ENCODE data around the gene EPHB3.
A peak's percentile ranks its signal among the peaks of the same experiment; 100 is the strongest.

Gene EPHB3

DNA sequence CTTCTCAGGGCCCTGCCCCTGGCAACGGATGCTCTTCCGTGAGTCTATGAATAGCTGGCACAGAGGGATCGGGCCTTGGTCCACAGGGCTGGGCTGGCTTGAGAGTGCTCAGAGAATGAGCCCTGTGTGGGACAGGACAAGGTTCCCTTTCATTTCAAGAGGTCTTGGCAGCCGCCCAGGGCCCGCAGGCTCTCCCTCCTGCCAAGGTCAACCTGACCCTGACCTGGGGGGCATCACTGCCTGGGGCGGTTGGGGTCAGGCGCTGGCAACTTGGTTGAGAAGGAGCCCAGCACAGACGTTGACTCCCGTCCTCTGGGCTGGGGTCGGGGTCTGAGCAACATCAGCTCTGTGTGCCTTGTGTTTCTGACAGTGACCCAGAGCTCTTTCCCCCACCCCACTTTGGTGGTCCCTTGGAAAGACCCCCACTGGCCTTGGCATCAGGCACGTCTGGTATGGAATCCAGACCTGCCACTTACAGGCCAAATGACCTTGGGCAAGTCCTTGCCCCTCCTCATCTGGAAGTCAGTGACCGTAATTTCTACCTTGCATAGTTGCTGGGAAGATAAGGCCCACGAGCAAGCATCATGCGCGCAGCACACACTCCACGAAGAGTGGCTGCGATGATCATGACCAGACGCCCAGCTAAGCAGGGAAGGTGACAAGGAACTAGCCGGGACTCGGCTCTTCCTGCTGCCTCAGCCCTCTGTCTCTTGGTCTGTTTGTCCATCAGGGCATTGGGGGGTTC is 36.4 kb downstream of the EPHB3 start:
- Histone ChIP-seq H3K27me3 (no peaks in the 10 kb centered on the region), H3K36me3 (no peaks in the 10 kb centered on the region), H3K4me3 (ENCODE audit: low read depth, low read length) (no peak overlapping the region), H3K4me1 (peaks cover 40% of the 10 kb centered on the region), H3K9me3 (no peaks in the 10 kb centered on the region)
- DNase-seq: no peak
- TF ChIP-seq, protein P1, sequence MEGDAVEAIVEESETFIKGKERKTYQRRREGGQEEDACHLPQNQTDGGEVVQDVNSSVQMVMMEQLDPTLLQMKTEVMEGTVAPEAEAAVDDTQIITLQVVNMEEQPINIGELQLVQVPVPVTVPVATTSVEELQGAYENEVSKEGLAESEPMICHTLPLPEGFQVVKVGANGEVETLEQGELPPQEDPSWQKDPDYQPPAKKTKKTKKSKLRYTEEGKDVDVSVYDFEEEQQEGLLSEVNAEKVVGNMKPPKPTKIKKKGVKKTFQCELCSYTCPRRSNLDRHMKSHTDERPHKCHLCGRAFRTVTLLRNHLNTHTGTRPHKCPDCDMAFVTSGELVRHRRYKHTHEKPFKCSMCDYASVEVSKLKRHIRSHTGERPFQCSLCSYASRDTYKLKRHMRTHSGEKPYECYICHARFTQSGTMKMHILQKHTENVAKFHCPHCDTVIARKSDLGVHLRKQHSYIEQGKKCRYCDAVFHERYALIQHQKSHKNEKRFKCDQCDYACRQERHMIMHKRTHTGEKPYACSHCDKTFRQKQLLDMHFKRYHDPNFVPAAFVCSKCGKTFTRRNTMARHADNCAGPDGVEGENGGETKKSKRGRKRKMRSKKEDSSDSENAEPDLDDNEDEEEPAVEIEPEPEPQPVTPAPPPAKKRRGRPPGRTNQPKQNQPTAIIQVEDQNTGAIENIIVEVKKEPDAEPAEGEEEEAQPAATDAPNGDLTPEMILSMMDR (IDR thresholded peaks at IDR 0.05; ENCODE audit: low read depth, low read length): no peak

DNA sequence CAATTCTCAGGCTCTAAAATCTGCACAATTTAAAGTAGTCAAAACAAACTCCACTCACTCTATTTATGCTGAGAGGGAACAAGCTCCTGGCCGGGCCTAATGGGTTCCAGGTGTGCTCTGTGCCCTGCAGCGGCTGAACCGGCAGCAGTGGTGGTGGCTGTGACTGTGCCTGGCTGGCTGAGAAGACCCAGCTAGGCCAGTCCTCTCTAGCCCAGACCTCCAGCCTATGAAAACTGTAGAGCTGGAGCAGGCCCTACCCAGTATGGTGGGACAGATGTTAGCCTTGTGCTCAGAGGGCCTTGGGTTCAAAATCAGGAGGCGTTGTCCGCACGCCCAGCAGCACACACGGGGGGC is 37.0 kb downstream of the EPHB3 start:
- DNase-seq: peak; percentile 76
- Histone ChIP-seq H3K27me3 (no peaks in the 10 kb centered on the region), H3K4me1 (peaks cover 35% of the 10 kb centered on the region), H3K36me3 (no peaks in the 10 kb centered on the region), H3K4me3 (ENCODE audit: low read depth, low read length) (no peak overlapping the region), H3K9me3 (no peaks in the 10 kb centered on the region)
- TF ChIP-seq, protein P1 (IDR thresholded peaks at IDR 0.05; ENCODE audit: low read depth, low read length): no peak

DNA sequence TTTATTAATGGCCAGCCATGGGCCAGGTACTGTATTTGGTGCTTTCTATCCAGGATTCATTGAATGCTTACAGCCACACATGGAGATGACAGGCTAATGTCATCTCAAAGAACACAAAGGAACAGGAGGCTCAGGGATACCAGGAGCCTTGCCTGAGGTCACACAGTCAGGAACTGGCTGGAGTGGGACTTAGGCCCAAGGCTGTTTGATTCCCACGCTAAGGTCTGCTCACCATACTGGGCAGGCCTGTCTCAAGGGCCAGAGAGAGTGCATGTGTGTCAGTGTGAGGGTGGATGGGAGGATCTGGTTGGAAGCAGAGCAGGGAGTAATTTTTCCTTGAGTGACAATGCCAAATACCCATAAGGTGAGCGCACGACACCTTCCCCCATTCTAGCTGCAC is 37.6 kb downstream of the EPHB3 start:
- Histone ChIP-seq H3K4me1 (peaks cover 29% of the 10 kb centered on the region), H3K9me3 (no peaks in the 10 kb centered on the region), H3K4me3 (ENCODE audit: low read depth, low read length) (no peak overlapping the region), H3K27me3 (no peaks in the 10 kb centered on the region), H3K36me3 (no peaks in the 10 kb centered on the region)
- DNase-seq: no peak
- TF ChIP-seq, protein P1 (IDR thresholded peaks at IDR 0.05; ENCODE audit: low read depth, low read length): no peak

- no peaks in the 10 kb centered on the region for H3K9me3 ChIP-seq
- H3K27me3 ChIP-seq: no peaks in the 10 kb centered on the region
- peaks cover 16% of the 10 kb centered on the region for H3K4me1 ChIP-seq
- no peaks in the 10 kb centered on the region for H3K36me3 ChIP-seq
- H3K4me3 ChIP-seq (ENCODE audit: low read depth, low read length): no peak overlapping the region
- no peak for DNase-seq
- TF ChIP-seq, protein P1 (IDR thresholded peaks at IDR 0.05; ENCODE audit: low read depth, low read length): no peak
Observed at GRCh38 chr3:184600685-184601377, 39.2 kb downstream of the EPHB3 start.

GRCh38 chr3:184601576-184602371 is 40.2 kb downstream of the EPHB3 start:
- Histone ChIP-seq H3K36me3 (no peaks in the 10 kb centered on the region), H3K4me3 (ENCODE audit: low read depth, low read length) (no peak overlapping the region), H3K27me3 (no peaks in the 10 kb centered on the region), H3K9me3 (no peaks in the 10 kb centered on the region), H3K4me1 (peaks cover 16% of the 10 kb centered on the region)
- TF ChIP-seq, protein P1 (IDR thresholded peaks at IDR 0.05; ENCODE audit: low read depth, low read length): no peak
- DNase-seq: no peak
